Vagina (tissue), 2 donors: ENCODE results near the gene ZER1. TPM values are rescaled to one million over a fixed set of nuclear protein-coding genes. Genes with fewer than 3 reads are reported as not detected.

Source experiments
- DNase-seq, 2 donors: peaks; one replicate each; pipeline ENCODE4 v3.0.0-alpha.2; 2017; ENCODE audit errors: extremely low spot score in 2 of 2
- H3K27ac ChIP-seq: fragments of 200-600 bp; sonication (generic); one replicate; pipeline ENCODE4 v1.5.1; 2019
- H3K27me3 ChIP-seq: fragments of 200-600 bp; sonication (generic); one replicate; pipeline ENCODE4 v1.5.1; 2019
- H3K36me3 ChIP-seq, 2 donors: fragments of 200-600 bp; sonication (generic); one replicate each; pipeline ENCODE4 v1.5.1; 2017 to 2019
- H3K4me1 ChIP-seq: fragments of 200-600 bp; sonication (generic); one replicate; pipeline ENCODE4 v1.5.1; 2019
- H3K4me3 ChIP-seq, 2 donors: fragments of 200-600 bp; sonication (generic); 1 replicate in 1 of 2; 2 replicates in 1 of 2; pipeline ENCODE4 v1.5.1; 2016 to 2019
- H3K9me3 ChIP-seq: fragments of 200-600 bp; sonication (generic); one replicate; pipeline ENCODE4 v1.5.1; 2019
- CTCF ChIP-seq, 3 experiments: fragments of 450-650 bp in 2 of 3; fragments of 200-600 bp in 1 of 3; sonication (generic) in 1 of 3; IDR thresholded peaks; one replicate each; pipeline ENCODE4 v1.5.1; 2017 to 2019; ENCODE audit warnings: antibody characterized with exemption in 3 of 3, mild to moderate bottlenecking in 2 of 3, moderate library complexity in 2 of 3
- POLR2A ChIP-seq, 2 donors: fragments of 450-650 bp; IDR thresholded peaks; one replicate each; pipeline ENCODE4 v1.6.1; 2017; ENCODE audit warnings: antibody characterized with exemption in 2 of 2, mild to moderate bottlenecking in 2 of 2, moderate library complexity in 2 of 2
- POLR2AphosphoS5 ChIP-seq, 2 donors: sonication (generic); formaldehyde crosslinking; IDR thresholded peaks; one replicate each; pipeline ENCODE4 v1.9.0; 2017; ENCODE audit warnings: antibody characterized with exemption in 2 of 2, mild to moderate bottlenecking in 2 of 2, low read depth in 1 of 2; ENCODE audit not compliant: insufficient read depth in 1 of 2
- intact Hi-C: fragments of 100-400 bp; cut with DNase I; formaldehyde crosslinking; loops from one replicate; pipeline ENCODE4 v1.15.1; 2023
- total RNA-seq: library from RNA; depleted of rRNA; stranded (reverse); fragments of >200 nt; gene quantifications from one replicate; pipeline ENCODE4 v1.2.3, GENCODE V29; 2016

The ZER1 gene
- total RNA-seq, 1 donor from 2014 or later, result 54.8 TPM

GRCh38 chr9:128705051-128705965 lies 66.4 kb downstream of the ZER1 start:
- intact Hi-C loops, result no loop called here
- no peak overlapping the region for H3K4me3 ChIP-seq
- H3K4me1 ChIP-seq, result peaks cover 16% of the 10 kb centered on the region
- peak in 1 of 2 donors; percentile 77 for DNase-seq
- no peaks in the 10 kb centered on the region for H3K9me3 ChIP-seq
- H3K36me3 ChIP-seq, result no peaks in the 10 kb centered on the region
- no peaks in the 10 kb centered on the region for H3K27me3 ChIP-seq
- H3K27ac ChIP-seq, result no peak overlapping the region
- no peak for TF ChIP-seq CTCF (IDR thresholded peaks at IDR 0.05)
- TF ChIP-seq POLR2A (IDR thresholded peaks at IDR 0.05), result no peak
- no peak for TF ChIP-seq POLR2AphosphoS5 (IDR thresholded peaks at IDR 0.05; ENCODE audit: insufficient read depth in 1 of 2, low read depth in 1 of 2)

DNA sequence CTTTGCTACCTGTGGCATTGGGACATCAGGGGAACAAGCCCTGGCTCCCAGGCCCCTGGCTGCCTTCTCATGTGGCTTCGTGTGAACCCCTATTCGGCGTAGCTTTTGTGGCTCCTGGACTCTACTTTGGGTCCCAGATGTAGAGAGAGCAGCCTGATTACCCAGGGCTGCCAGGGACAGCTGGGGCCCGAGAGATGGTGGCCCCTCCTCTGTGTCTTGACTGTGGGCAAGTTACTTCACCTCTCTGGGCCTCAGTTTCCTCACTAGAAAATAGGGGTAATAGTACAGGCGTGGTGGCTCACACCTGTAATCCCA lies 67.4 kb downstream of the ZER1 start:
- H3K4me3 ChIP-seq, result no peak overlapping the region
- intact Hi-C loops, result no loop called here

GRCh38 chr9:128703616-128704355 lies 67.9 kb downstream of the ZER1 start:
- H3K4me3 ChIP-seq, result peak overlapping the region; percentile 68 to 94
- H3K36me3 ChIP-seq, result no peaks in the 10 kb centered on the region
- peaks cover 16% of the 10 kb centered on the region for H3K4me1 ChIP-seq
- peak overlapping the region; percentile 71 for H3K27ac ChIP-seq
- intact Hi-C loops, result no loop called here
- H3K27me3 ChIP-seq, result no peaks in the 10 kb centered on the region
- TF ChIP-seq POLR2AphosphoS5 (IDR thresholded peaks at IDR 0.05; ENCODE audit: insufficient read depth in 1 of 2, low read depth in 1 of 2), result peak in 1 of 2 donors; percentile 55
- TF ChIP-seq CTCF (IDR thresholded peaks at IDR 0.05), result no peak
- no peak for DNase-seq
- no peaks in the 10 kb centered on the region for H3K9me3 ChIP-seq

More for the DNA sequence above, 67.4 kb downstream of the ZER1 start:
- TF ChIP-seq POLR2AphosphoS5 (IDR thresholded peaks at IDR 0.05; ENCODE audit: insufficient read depth in 1 of 2, low read depth in 1 of 2) (no peak), POLR2A (IDR thresholded peaks at IDR 0.05) (no peak)
- no peaks in the 10 kb centered on the region for H3K27me3 ChIP-seq
- H3K9me3 ChIP-seq, result no peaks in the 10 kb centered on the region
- H3K27ac ChIP-seq, result peak overlapping the region; percentile 71
- DNase-seq, result no peak
- H3K36me3 ChIP-seq, result no peaks in the 10 kb centered on the region
- H3K4me1 ChIP-seq, result peaks cover 16% of the 10 kb centered on the region

- Histone ChIP-seq H3K36me3 (no peaks in the 10 kb centered on the region), H3K4me1 (peaks cover 16% of the 10 kb centered on the region), H3K27me3 (no peaks in the 10 kb centered on the region), H3K4me3 (peak overlapping the region; percentile 68 to 94), H3K9me3 (no peaks in the 10 kb centered on the region), H3K27ac (peak overlapping the region; percentile 71)
- TF ChIP-seq POLR2A (IDR thresholded peaks at IDR 0.05) (no peak), CTCF (IDR thresholded peaks at IDR 0.05) (no peak), POLR2AphosphoS5 (IDR thresholded peaks at IDR 0.05; ENCODE audit: insufficient read depth in 1 of 2, low read depth in 1 of 2) (no peak)
- no peak for DNase-seq
- intact Hi-C loops, result no loop called here
These were observed 68.6 kb downstream of the ZER1 start for GRCh38 chr9:128702949-128703615.

- TF ChIP-seq POLR2A (IDR thresholded peaks at IDR 0.05), result no peak
- TF ChIP-seq POLR2AphosphoS5 (IDR thresholded peaks at IDR 0.05; ENCODE audit: insufficient read depth in 1 of 2, low read depth in 1 of 2), result peak in 1 of 2 donors; percentile 60
- peak; percentile 57 to 98 (median 86) for TF ChIP-seq CTCF (IDR thresholded peaks at IDR 0.05)
- H3K36me3 ChIP-seq, result no peaks in the 10 kb centered on the region
- no peak for DNase-seq
- H3K27ac ChIP-seq, result peak within 1 kb of the TSS; percentile 71
- peak within 1 kb of the TSS; percentile 68 to 94 for H3K4me3 ChIP-seq
- no peaks in the 10 kb centered on the region for H3K27me3 ChIP-seq
- intact Hi-C loops, result no loop called here
- H3K9me3 ChIP-seq, result no peaks in the 10 kb centered on the region
- H3K4me1 ChIP-seq, result peaks cover 16% of the 10 kb centered on the region
These were observed 69.2 kb downstream of the ZER1 start, which contains the start of gene PKN3 for GRCh38 chr9:128702445-128702948. TSS of gene PKN3 (plus strand) at chr9:128702503. CDS start at chr9:128702916, 413 bp downstream.
